Left lung (tissue), 10 donors: Measurements from ENCODE around the gene SLC12A3. TPM values are rescaled to one million over a fixed set of nuclear protein-coding genes. Genes with fewer than 3 reads are reported as not detected.

Experiments used
- ATAC-seq: fragments of 200-7000 bp; cut with Tn5 transposase; one replicate; pipeline ENCODE4 v1.9.1; 2020; ENCODE audit warnings: moderate library complexity
- DNase-seq, 4 donors: peaks; one replicate each; pipeline ENCODE4 v3.0.0-alpha.2; 2013 to 2020
- H3K27ac ChIP-seq, 2 donors: fragments of 200-600 bp; sonication (generic) in 1 of 2; one replicate each; pipeline versions ENCODE4 v1.5.0 to v1.8.0; 2020 to 2021
- H3K27me3 ChIP-seq, 2 donors: fragments of 200-600 bp; sonication (generic) in 1 of 2; one replicate each; pipeline versions ENCODE4 v1.5.0 to v1.8.0; 2020 to 2021
- H3K36me3 ChIP-seq, 2 donors: fragments of 200-600 bp; sonication (generic) in 1 of 2; one replicate each; pipeline versions ENCODE4 v1.5.0 to v1.8.0; 2020 to 2021
- H3K4me1 ChIP-seq, 2 donors: fragments of 200-600 bp; one replicate each; pipeline ENCODE4 v1.8.0; 2021
- H3K4me3 ChIP-seq, 2 donors: fragments of 200-600 bp; sonication (generic) in 1 of 2; one replicate each; pipeline versions ENCODE4 v1.5.0 to v1.8.0; 2020 to 2021; ENCODE audit warnings: mild to moderate bottlenecking in 1 of 2
- H3K9me3 ChIP-seq, 2 donors: fragments of 200-600 bp; sonication (generic) in 1 of 2; one replicate each; pipeline versions ENCODE4 v1.5.0 to v1.8.0; 2020 to 2021
- intact Hi-C, 2 donors: fragments of 100-400 bp; cut with DNase I; formaldehyde crosslinking; loops; one replicate each; pipeline versions ENCODE4 v1.11.2 to v1.14.2; 2022
- polyA plus RNA-seq, 6 donors: library from polyadenylated mRNA; unstranded; fragments of 120-200 nt; gene quantifications; one replicate each; pipeline ENCODE4 v1.2.1, GENCODE V29; 2013; ENCODE audit not compliant: insufficient read length in 6 of 6
- total RNA-seq, 2 donors: library from RNA; stranded (reverse); fragmentation: NEBNext Ultra II Directional; extraction: Animal tissue kit (Norgen Biotek cat#: 25700); gene quantifications; one replicate each; pipeline ENCODE4 v1.2.1, GENCODE V29; 2021
- TF ChIP-seq, protein P1 (sequence below), 2 donors: fragments of 200-600 bp; sonication (generic) in 1 of 2; IDR thresholded peaks; one replicate each; pipeline versions ENCODE4 v1.5.0 to v1.8.0; 2021; ENCODE audit warnings: antibody characterized with exemption in 2 of 2
- donor health status: DM: no; HTN: yes; CAD: no.
- donor health status: DM: no; HTN: no; CAD: no.

The SLC12A3 gene
- total and polyA plus RNA-seq, 8 donors, result 0.13 to 0.49 (median 0.20) TPM; not detected in 2

DNA sequence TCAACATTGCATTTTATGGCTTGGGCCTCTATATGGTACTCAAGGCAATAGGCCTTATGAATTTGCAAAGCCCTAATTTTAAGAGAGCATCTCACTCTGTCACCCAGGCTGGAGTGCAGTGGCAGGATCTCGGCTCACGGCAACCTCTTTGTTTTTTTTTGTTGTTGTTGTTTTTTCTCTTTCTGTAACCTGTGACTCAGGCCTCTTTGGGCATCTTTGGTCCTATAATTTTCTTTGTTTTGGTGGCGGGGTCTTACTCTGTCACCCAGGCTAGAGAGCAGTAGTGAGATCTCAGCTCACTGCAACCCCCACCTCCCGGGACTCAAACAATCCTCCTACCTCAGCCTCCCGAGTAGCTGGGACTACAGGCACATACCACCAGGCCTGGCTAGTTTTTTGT lies 45.1 kb downstream of the SLC12A3 start:
- intact Hi-C loops, result no loop called here
- H3K4me3 ChIP-seq, result no peak overlapping the region
- peaks cover 4 to 36% of the 10 kb centered on the region in 2 donors for H3K4me1 ChIP-seq

GRCh38 chr16:56910654-56911539 lies 45.9 kb downstream of the SLC12A3 start:
- peak in 1 of 4 donors; percentile 53 for DNase-seq
- Histone ChIP-seq H3K27ac (peak overlapping the region; percentile 1 to 70), H3K36me3 (no peaks in the 10 kb centered on the region), H3K4me3 (no peak overlapping the region), H3K4me1 (peaks cover 4 to 38% of the 10 kb centered on the region in 2 donors), H3K9me3 (no peaks in the 10 kb centered on the region), H3K27me3 (no peaks in the 10 kb centered on the region)
- peak; percentile 52 for ATAC-seq
- intact Hi-C loops, result no loop called here
- TF ChIP-seq, protein P1, sequence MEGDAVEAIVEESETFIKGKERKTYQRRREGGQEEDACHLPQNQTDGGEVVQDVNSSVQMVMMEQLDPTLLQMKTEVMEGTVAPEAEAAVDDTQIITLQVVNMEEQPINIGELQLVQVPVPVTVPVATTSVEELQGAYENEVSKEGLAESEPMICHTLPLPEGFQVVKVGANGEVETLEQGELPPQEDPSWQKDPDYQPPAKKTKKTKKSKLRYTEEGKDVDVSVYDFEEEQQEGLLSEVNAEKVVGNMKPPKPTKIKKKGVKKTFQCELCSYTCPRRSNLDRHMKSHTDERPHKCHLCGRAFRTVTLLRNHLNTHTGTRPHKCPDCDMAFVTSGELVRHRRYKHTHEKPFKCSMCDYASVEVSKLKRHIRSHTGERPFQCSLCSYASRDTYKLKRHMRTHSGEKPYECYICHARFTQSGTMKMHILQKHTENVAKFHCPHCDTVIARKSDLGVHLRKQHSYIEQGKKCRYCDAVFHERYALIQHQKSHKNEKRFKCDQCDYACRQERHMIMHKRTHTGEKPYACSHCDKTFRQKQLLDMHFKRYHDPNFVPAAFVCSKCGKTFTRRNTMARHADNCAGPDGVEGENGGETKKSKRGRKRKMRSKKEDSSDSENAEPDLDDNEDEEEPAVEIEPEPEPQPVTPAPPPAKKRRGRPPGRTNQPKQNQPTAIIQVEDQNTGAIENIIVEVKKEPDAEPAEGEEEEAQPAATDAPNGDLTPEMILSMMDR (IDR thresholded peaks at IDR 0.05), result no peak

More for the DNA sequence above, 45.1 kb downstream of the SLC12A3 start:
- ATAC-seq (no peak), DNase-seq (no peak)
- TF ChIP-seq, protein P1 (IDR thresholded peaks at IDR 0.05), result no peak
- Histone ChIP-seq H3K27me3 (no peaks in the 10 kb centered on the region), H3K36me3 (no peaks in the 10 kb centered on the region), H3K27ac (peak overlapping the region in 1 of 2 donors; percentile 70), H3K9me3 (no peaks in the 10 kb centered on the region)

- intact Hi-C loops, result no loop called here
- Histone ChIP-seq H3K4me1 (peaks cover 8 to 49% of the 10 kb centered on the region in 2 donors), H3K27me3 (no peaks in the 10 kb centered on the region), H3K27ac (peak overlapping the region in 1 of 2 donors; percentile 70), H3K4me3 (no peak overlapping the region), H3K36me3 (no peaks in the 10 kb centered on the region), H3K9me3 (no peaks in the 10 kb centered on the region)
- ATAC-seq (peak; percentile 74), DNase-seq (peak in 1 of 4 donors; percentile 75)
- TF ChIP-seq, protein P1 (IDR thresholded peaks at IDR 0.05), result no peak
These were observed 47.0 kb downstream of the SLC12A3 start for GRCh38 chr16:56911771-56912571.

GRCh38 chr16:56912746-56913708 lies 48.0 kb downstream of the SLC12A3 start:
- Histone ChIP-seq H3K9me3 (no peaks in the 10 kb centered on the region), H3K36me3 (no peaks in the 10 kb centered on the region), H3K4me3 (no peak overlapping the region), H3K27ac (no peak overlapping the region), H3K27me3 (no peaks in the 10 kb centered on the region), H3K4me1 (peaks cover 8 to 57% of the 10 kb centered on the region in 2 donors)
- DNase-seq (no peak), ATAC-seq (no peak)
- intact Hi-C loops, result no loop called here
- TF ChIP-seq, protein P1 (IDR thresholded peaks at IDR 0.05), result no peak
